Natural killer cell treated with Interleukin-12 subunit alpha and Interleukin-12 subunit beta and Interleukin-15 and Interleukin-18, amount 100 ng/mL, for 72 hours (primary cell): ENCODE results near the gene ZNF467. TPM values are rescaled to one million over a fixed set of nuclear protein-coding genes. Genes with fewer than 3 reads are reported as not detected.

ENCODE experiments used
- ATAC-seq, 2 donors: fragments of 150-1000 bp; cut with Tn5 transposase in 1 of 2; sonication (Bioruptor Pico), chemical (Tn5 transposase) in 1 of 2; 2 replicates each; pipeline ENCODE4 v1.10.0; 2021
- DNase-seq: peaks from one replicate; pipeline ENCODE4 v3.0.0; 2022; ENCODE audit warnings: low spot score
- H3K27ac Mint-ChIP-seq, 2 donors: 1 replicate in 1 of 2; 2 replicates in 1 of 2; pipeline ENCODE4 v1.8.0; 2022; ENCODE audit warnings: mixed read lengths in 2 of 2, mild to moderate bottlenecking in 1 of 2, moderate library complexity in 1 of 2
- H3K27me3 Mint-ChIP-seq, 2 donors: 1 replicate in 1 of 2; 2 replicates in 1 of 2; pipeline ENCODE4 v1.8.0; 2022; ENCODE audit warnings: mixed read lengths in 2 of 2
- H3K36me3 Mint-ChIP-seq: one replicate; pipeline ENCODE4 v1.8.0; 2022; ENCODE audit warnings: mixed read lengths
- H3K4me1 Mint-ChIP-seq, 2 donors: 1 replicate in 1 of 2; 2 replicates in 1 of 2; pipeline ENCODE4 v1.8.0; 2022; ENCODE audit warnings: low read depth in 2 of 2, mixed read lengths in 2 of 2, mild to moderate bottlenecking in 1 of 2
- H3K4me3 Mint-ChIP-seq: one replicate; pipeline ENCODE4 v1.8.0; 2022; ENCODE audit warnings: mixed read lengths
- H3K9me3 Mint-ChIP-seq: 2 replicates; pipeline ENCODE4 v1.8.0; 2022; ENCODE audit warnings: mixed read lengths
- total RNA-seq, 2 donors: library from RNA; stranded (reverse); gene quantifications; one replicate each; pipeline ENCODE4 v1.2.3, GENCODE V29; 2022

ZNF467 gene
- total RNA-seq, 2 donors from 2014 or later = 0.10 to 0.28 TPM

- no peak overlapping the region for H3K4me3 Mint-ChIP-seq
- DNase-seq (no peak), ATAC-seq (no peak)
- H3K36me3 Mint-ChIP-seq = no peaks in the 10 kb centered on the region
- peaks cover 0 to 6% of the 10 kb centered on the region in 2 donors for H3K27me3 Mint-ChIP-seq
- H3K27ac Mint-ChIP-seq = no peak overlapping the region
- H3K9me3 Mint-ChIP-seq = no peaks in the 10 kb centered on the region
- no peaks in the 10 kb centered on the region for H3K4me1 Mint-ChIP-seq
These were observed 41.3 kb downstream of the ZNF467 start for GRCh38 chr7:149732111-149732561.

- Mint-ChIP-seq H3K9me3 (no peaks in the 10 kb centered on the region), H3K4me1 (no peaks in the 10 kb centered on the region), H3K36me3 (no peaks in the 10 kb centered on the region), H3K4me3 (no peak overlapping the region), H3K27ac (no peak overlapping the region), H3K27me3 (peaks cover 0 to 4% of the 10 kb centered on the region in 2 donors)
- ATAC-seq (no peak), DNase-seq (no peak)
These were observed 42.0 kb downstream of the ZNF467 start for GRCh38 chr7:149731207-149731955.

GRCh38 chr7:149729983-149730801 is 43.2 kb downstream of the ZNF467 start:
- no peak for DNase-seq
- H3K36me3 Mint-ChIP-seq = no peaks in the 10 kb centered on the region
- H3K27ac Mint-ChIP-seq = no peak overlapping the region
- no peak overlapping the region for H3K4me3 Mint-ChIP-seq
- no peaks in the 10 kb centered on the region for H3K9me3 Mint-ChIP-seq
- H3K4me1 Mint-ChIP-seq = no peaks in the 10 kb centered on the region
- no peak for ATAC-seq
- H3K27me3 Mint-ChIP-seq = no peaks in the 10 kb centered on the region

DNA sequence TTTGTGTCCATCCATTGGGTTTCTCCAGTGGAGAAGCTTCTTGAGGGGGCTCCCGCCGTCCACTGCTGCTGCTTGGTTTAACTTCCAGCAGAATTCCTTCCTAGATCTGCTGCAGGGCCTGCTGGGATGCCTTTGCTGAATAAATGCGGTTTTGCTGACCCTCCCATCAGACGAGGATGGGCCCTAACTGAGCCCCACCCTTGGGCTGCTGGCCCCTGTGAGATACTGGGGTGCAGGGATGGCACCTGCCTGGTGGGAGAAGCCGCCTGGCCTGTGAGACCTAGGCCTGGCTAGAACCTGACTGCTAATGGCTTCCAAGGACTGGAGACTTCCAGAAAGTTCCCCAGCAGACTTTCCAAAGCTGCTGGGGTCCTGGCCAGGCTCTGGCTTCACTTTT is 43.8 kb downstream of the ZNF467 start:
- no peaks in the 10 kb centered on the region for H3K36me3 Mint-ChIP-seq
- no peaks in the 10 kb centered on the region for H3K4me1 Mint-ChIP-seq
- DNase-seq (no peak), ATAC-seq (no peak)
- H3K27me3 Mint-ChIP-seq = no peaks in the 10 kb centered on the region
- H3K27ac Mint-ChIP-seq = no peak overlapping the region
- H3K9me3 Mint-ChIP-seq = no peaks in the 10 kb centered on the region
- no peak overlapping the region for H3K4me3 Mint-ChIP-seq

DNA sequence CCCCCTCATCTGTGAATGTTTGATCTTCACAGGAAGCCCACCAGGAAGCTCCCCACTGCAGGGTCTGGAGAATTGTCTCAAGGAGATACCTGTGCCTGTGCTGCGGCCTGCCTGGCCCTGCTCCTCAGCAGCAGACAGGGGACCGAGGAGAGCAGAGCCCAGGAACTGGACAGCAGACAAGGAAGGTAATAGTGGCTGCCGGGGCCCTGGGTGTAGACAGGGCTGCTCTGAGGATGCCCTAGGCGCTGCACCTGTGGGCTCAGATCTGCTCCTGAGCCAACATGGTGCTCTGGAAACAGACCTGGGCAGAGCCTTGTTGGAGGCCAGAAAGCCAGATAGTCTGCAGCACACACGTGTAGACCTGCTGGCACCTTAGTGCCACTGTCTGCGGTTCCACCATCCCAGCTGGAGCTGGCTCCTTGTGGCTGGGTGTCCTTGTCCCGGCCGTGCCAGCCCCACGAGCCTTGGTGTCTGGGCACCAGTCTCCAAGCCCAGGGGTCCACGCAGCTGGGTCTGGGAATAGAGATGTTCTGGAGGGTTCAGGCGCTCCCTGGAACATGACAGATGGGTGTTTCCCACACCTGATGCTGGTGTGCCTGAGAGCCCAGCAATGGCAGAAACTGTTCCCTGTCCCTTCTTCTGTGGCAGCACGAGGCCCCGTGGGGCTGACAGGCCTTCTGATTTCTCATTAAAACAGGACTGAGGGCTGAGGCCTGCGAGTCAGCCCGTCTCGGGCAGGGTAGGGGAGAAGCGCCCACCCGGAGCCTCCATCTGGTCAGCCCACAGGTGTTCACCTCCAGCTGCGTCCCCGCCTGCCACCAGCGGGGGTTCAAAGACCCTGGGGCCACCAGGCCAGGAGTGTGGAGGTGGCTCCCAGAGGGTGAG is 44.7 kb downstream of the ZNF467 start:
- Mint-ChIP-seq H3K27ac (no peak overlapping the region), H3K4me1 (no peaks in the 10 kb centered on the region), H3K4me3 (no peak overlapping the region), H3K9me3 (no peaks in the 10 kb centered on the region), H3K27me3 (no peaks in the 10 kb centered on the region), H3K36me3 (no peaks in the 10 kb centered on the region)
- ATAC-seq (no peak), DNase-seq (no peak)

GRCh38 chr7:149727899-149728476 is 45.4 kb downstream of the ZNF467 start:
- no peak for DNase-seq
- no peak for ATAC-seq
- Mint-ChIP-seq H3K36me3 (no peaks in the 10 kb centered on the region), H3K9me3 (no peaks in the 10 kb centered on the region), H3K4me1 (no peaks in the 10 kb centered on the region), H3K27me3 (no peaks in the 10 kb centered on the region), H3K4me3 (no peak overlapping the region), H3K27ac (no peak overlapping the region)

DNA sequence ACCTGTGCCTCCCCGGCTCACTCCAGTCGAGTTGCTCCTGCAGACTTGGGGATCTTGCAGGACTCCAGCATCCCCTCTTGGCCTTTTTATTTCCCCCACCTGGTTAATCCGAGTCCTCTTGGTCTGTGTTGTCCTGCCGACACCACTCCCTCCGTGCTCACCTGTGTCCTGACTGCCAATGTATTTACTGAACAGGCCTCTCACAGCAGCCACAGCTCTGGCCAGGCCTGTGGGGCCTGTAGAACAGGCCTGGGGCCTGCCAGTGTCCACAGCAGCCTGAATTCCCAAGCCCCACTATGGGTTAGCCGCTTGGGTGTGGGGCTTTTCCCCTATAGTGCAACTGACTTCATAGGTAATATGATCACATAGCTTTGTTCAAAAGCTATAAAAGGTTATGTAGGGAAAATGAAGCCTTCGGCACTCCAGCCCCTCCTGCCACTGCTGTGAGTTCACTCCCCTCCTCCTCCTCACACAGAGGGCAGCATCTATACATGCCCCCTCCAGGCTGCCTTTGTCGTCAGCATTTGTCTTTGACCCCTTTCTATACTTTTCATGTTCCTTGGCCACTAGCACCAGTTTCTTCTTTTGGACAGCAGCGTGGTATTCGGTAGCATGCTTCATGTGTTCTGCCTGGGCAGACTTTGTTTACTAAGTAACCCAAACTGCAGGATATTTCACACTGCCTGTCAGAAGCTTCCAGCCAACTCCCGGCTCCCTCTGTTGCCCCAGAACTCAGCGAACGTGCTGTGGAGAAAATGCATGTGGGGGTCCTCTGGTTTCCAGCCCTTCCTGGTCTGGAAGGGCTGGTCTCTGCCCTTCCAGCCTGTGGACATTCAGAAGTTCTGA is 46.1 kb downstream of the ZNF467 start:
- H3K4me1 Mint-ChIP-seq = no peaks in the 10 kb centered on the region
- H3K27ac Mint-ChIP-seq = no peak overlapping the region
- no peak for ATAC-seq
- no peak overlapping the region for H3K4me3 Mint-ChIP-seq
- DNase-seq = no peak
- no peaks in the 10 kb centered on the region for H3K27me3 Mint-ChIP-seq
- no peaks in the 10 kb centered on the region for H3K9me3 Mint-ChIP-seq
- no peaks in the 10 kb centered on the region for H3K36me3 Mint-ChIP-seq

DNA sequence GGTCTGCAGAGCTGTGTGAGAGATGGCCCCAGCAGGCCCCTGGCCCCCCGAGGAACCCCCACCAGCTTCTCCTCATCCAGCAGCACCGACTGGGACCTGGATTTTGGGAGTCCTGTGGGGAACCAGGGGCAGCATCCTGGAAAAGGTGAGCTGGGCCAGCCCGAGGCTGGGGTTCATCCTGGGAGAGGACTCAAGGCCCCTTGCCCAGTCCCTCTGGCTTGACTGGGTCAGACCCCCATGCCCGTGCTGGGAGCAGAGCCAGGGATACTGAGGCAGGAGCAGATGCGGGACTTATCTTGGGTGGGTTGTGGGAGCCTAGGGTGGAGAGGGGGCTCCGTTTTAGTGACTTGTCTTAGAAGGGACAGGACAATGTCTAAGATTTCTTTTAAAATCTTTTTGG is 47.5 kb downstream of the ZNF467 start:
- Mint-ChIP-seq H3K4me1 (peaks cover 4 to 6% of the 10 kb centered on the region in 2 donors), H3K9me3 (no peaks in the 10 kb centered on the region), H3K27ac (no peak overlapping the region), H3K36me3 (no peaks in the 10 kb centered on the region), H3K4me3 (no peak overlapping the region), H3K27me3 (no peaks in the 10 kb centered on the region)
- DNase-seq (no peak), ATAC-seq (no peak)

- H3K4me3 Mint-ChIP-seq = no peak overlapping the region
- H3K4me1 Mint-ChIP-seq = peaks cover 9 to 11% of the 10 kb centered on the region in 2 donors
- no peak overlapping the region for H3K27ac Mint-ChIP-seq
- DNase-seq (no peak), ATAC-seq (no peak)
- no peaks in the 10 kb centered on the region for H3K9me3 Mint-ChIP-seq
- no peaks in the 10 kb centered on the region for H3K27me3 Mint-ChIP-seq
- H3K36me3 Mint-ChIP-seq = no peaks in the 10 kb centered on the region
These were observed 48.0 kb downstream of the ZNF467 start for GRCh38 chr7:149725426-149725821.

- H3K27ac Mint-ChIP-seq = no peak overlapping the region
- no peak overlapping the region for H3K4me3 Mint-ChIP-seq
- no peak for ATAC-seq
- no peaks in the 10 kb centered on the region for H3K27me3 Mint-ChIP-seq
- DNase-seq = no peak
- no peaks in the 10 kb centered on the region for H3K36me3 Mint-ChIP-seq
- H3K4me1 Mint-ChIP-seq = peaks cover 15 to 17% of the 10 kb centered on the region in 2 donors
- H3K9me3 Mint-ChIP-seq = no peaks in the 10 kb centered on the region
These were observed 48.5 kb downstream of the ZNF467 start for GRCh38 chr7:149724661-149725425.

DNA sequence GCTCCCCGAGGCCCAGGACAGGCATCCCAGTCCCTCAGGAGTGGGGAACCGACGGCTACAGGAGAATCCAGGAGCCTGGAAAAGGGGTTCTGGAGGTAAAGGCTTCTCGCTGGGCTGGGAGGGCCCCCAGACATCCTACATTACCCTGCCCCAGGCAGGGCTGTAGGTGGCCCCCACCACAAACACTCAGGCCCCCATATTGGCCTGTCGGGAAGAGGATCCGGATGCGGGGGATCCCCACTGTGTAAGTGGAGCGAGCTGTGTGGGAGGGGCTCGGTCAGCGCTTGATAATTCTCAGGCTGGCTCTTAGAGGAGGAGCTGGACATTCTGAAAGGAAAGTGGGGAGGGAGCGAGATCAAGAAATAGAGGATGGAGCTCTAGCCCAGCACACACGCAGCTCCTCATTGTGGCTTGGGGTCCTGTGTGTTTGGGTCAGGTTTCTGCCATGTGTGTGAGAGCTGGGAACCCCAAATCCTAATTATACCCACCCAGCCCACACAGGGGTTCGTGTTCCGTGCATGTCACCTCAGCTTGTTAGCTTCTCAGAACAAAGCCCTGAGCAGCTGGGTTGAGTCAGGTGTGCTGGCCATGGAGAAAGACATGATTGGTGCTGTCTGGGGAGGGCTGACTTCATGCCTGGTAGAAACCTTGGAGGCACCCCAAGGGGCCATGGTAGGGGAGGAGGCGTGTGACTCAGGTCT is 49.4 kb downstream of the ZNF467 start:
- no peaks in the 10 kb centered on the region for H3K36me3 Mint-ChIP-seq
- H3K27ac Mint-ChIP-seq = no peak overlapping the region
- H3K9me3 Mint-ChIP-seq = no peaks in the 10 kb centered on the region
- H3K27me3 Mint-ChIP-seq = no peaks in the 10 kb centered on the region
- H3K4me1 Mint-ChIP-seq = peaks cover 18 to 21% of the 10 kb centered on the region in 2 donors
- no peak overlapping the region for H3K4me3 Mint-ChIP-seq
- ATAC-seq (no peak), DNase-seq (no peak)
